Peyer's patch (tissue), 4 donors: ENCODE measurements around the gene G6PC3. TPM values are rescaled to one million over a fixed set of nuclear protein-coding genes. Genes with fewer than 3 reads are reported as not detected.

Source experiments
- DNase-seq, 3 donors: peaks; one replicate each; pipeline ENCODE4 v3.0.0-alpha.2; 2017 to 2019
- H3K27ac ChIP-seq, 4 donors: fragments of 200-600 bp; sonication (generic); one replicate each; pipeline ENCODE4 v1.5.1; 2016 to 2019
- H3K27me3 ChIP-seq, 2 donors: fragments of 200-600 bp; sonication (generic); one replicate each; pipeline ENCODE4 v1.5.1; 2019
- H3K36me3 ChIP-seq, 3 donors: fragments of 200-600 bp; sonication (generic); one replicate each; pipeline ENCODE4 v1.5.1; 2016 to 2019
- H3K4me1 ChIP-seq, 4 donors: fragments of 200-600 bp; sonication (generic); one replicate each; pipeline ENCODE4 v1.5.1; 2016 to 2019
- H3K4me3 ChIP-seq, 4 donors: fragments of 200-600 bp; sonication (generic); 1 replicate in 3 of 4; 2 replicates in 1 of 4; pipeline ENCODE4 v1.5.1; 2016 to 2019; ENCODE audit warnings: mild to moderate bottlenecking in 1 of 4
- H3K9me3 ChIP-seq, 4 donors: fragments of 200-600 bp; sonication (generic); one replicate each; pipeline ENCODE4 v1.5.1; 2016 to 2019; ENCODE audit warnings: mild to moderate bottlenecking in 1 of 4
- CTCF ChIP-seq, 6 experiments: fragments of 450-650 bp in 4 of 6; fragments of 200-600 bp in 2 of 6; sonication (generic) in 1 of 6; IDR thresholded peaks; one replicate each; pipeline ENCODE4 v1.5.1; 2017 to 2019; ENCODE audit warnings: antibody characterized with exemption in 6 of 6, mild to moderate bottlenecking in 3 of 6, moderate library complexity in 1 of 6
- POLR2A ChIP-seq, 2 donors: fragments of 450-650 bp; IDR thresholded peaks; one replicate each; pipeline ENCODE4 v1.5.1; 2017; ENCODE audit warnings: antibody characterized with exemption in 2 of 2, mild to moderate bottlenecking in 2 of 2, moderate library complexity in 2 of 2
- total RNA-seq, 4 donors: library from RNA; depleted of rRNA; stranded (reverse); fragments of >200 nt; gene quantifications; one replicate each; pipeline ENCODE4 v1.1.0, GENCODE V29; 2016

The G6PC3 gene
- total RNA-seq, 4 donors from 2014 or later = 8.3 to 48.9 (median 33.8) TPM

- Histone ChIP-seq H3K27me3 (no peaks in the 10 kb centered on the region), H3K36me3 (peaks cover 0 to 81% (median 0%) of the 10 kb centered on the region in 3 donors), H3K4me1 (peaks cover 0 to 6% (median 0%) of the 10 kb centered on the region in 4 donors), H3K4me3 (no peak overlapping the region), H3K27ac (no peak overlapping the region), H3K9me3 (no peaks in the 10 kb centered on the region)
- no peak for DNase-seq
- TF ChIP-seq POLR2A (IDR thresholded peaks at IDR 0.05) (no peak), CTCF (IDR thresholded peaks at IDR 0.05) (no peak)
Measured at GRCh38 chr17:44087319-44087718, 16.8 kb downstream of the G6PC3 start.

GRCh38 chr17:44088254-44088653, 17.7 kb downstream of the G6PC3 start:
- TF ChIP-seq POLR2A (IDR thresholded peaks at IDR 0.05) (no peak), CTCF (IDR thresholded peaks at IDR 0.05) (no peak)
- Histone ChIP-seq H3K27ac (no peak overlapping the region), H3K9me3 (no peaks in the 10 kb centered on the region), H3K27me3 (no peaks in the 10 kb centered on the region), H3K36me3 (peaks cover 0 to 82% (median 0%) of the 10 kb centered on the region in 3 donors), H3K4me3 (no peak overlapping the region), H3K4me1 (peaks cover 0 to 6% (median 0%) of the 10 kb centered on the region in 4 donors)
- no peak for DNase-seq

- no peaks in the 10 kb centered on the region for H3K27me3 ChIP-seq
- DNase-seq = no peak
- TF ChIP-seq CTCF (IDR thresholded peaks at IDR 0.05) (no peak), POLR2A (IDR thresholded peaks at IDR 0.05) (no peak)
- peaks cover 0 to 68% (median 0%) of the 10 kb centered on the region in 3 donors for H3K36me3 ChIP-seq
- no peak overlapping the region for H3K27ac ChIP-seq
- H3K9me3 ChIP-seq = no peaks in the 10 kb centered on the region
- H3K4me1 ChIP-seq = peaks cover 0 to 21% (median 3%) of the 10 kb centered on the region in 4 donors
- no peak overlapping the region for H3K4me3 ChIP-seq
Measured at GRCh38 chr17:44091200-44091997, 20.9 kb downstream of the G6PC3 start.

GRCh38 chr17:44092051-44092450, 21.5 kb downstream of the G6PC3 start:
- Histone ChIP-seq H3K4me1 (peaks cover 0 to 25% (median 3%) of the 10 kb centered on the region in 4 donors), H3K4me3 (no peak overlapping the region), H3K27me3 (no peaks in the 10 kb centered on the region), H3K27ac (no peak overlapping the region), H3K9me3 (no peaks in the 10 kb centered on the region), H3K36me3 (peaks cover 0 to 61% (median 0%) of the 10 kb centered on the region in 3 donors)
- no peak for DNase-seq
- no peak for TF ChIP-seq POLR2A (IDR thresholded peaks at IDR 0.05)
- no peak for TF ChIP-seq CTCF (IDR thresholded peaks at IDR 0.05)

- peaks cover 0 to 34% (median 3%) of the 10 kb centered on the region in 4 donors for H3K4me1 ChIP-seq
- H3K36me3 ChIP-seq = peaks cover 0 to 50% (median 0%) of the 10 kb centered on the region in 3 donors
- DNase-seq = no peak
- no peak overlapping the region for H3K27ac ChIP-seq
- TF ChIP-seq POLR2A (IDR thresholded peaks at IDR 0.05) (no peak), CTCF (IDR thresholded peaks at IDR 0.05) (no peak)
- H3K9me3 ChIP-seq = no peaks in the 10 kb centered on the region
- no peaks in the 10 kb centered on the region for H3K27me3 ChIP-seq
- H3K4me3 ChIP-seq = no peak overlapping the region
Measured at GRCh38 chr17:44093231-44093900, 22.8 kb downstream of the G6PC3 start.
